H1 (cell line): ENCODE measurements around the gene PRKCH. TPM values are rescaled to one million over a fixed set of nuclear protein-coding genes. Genes with fewer than 3 reads are reported as not detected.

Experiments used
- CTCF ChIA-PET: fragments of 300-600 bp; sonication (Branson Sonifier 250); formaldehyde crosslinking; loops from one replicate; lab custom pipeline; 2021; ENCODE audit not compliant: partially characterized antibody; lab: Charles Lee
- POLR2A ChIA-PET: fragments of 300-600 bp; sonication (Branson Sonifier 250); formaldehyde crosslinking; loops from one replicate; lab custom pipeline; 2021; ENCODE audit warnings: inconsistent platforms; ENCODE audit not compliant: partially characterized antibody; lab: Charles Lee
- DNase-seq, 2 experiments: peaks; one replicate each; pipeline versions ENCODE4 v3.0.0 to v3.0.0-alpha.2; 2010 to 2022; ENCODE audit warnings: low spot score in 2 of 2, low read depth in 1 of 2, mixed read lengths in 1 of 2
- FAIRE-seq: peaks from 2 replicates; lab custom pipeline; 2011; peaks lifted over from hg19 to GRCh38; lab: Jason Lieb, UNC
- H2AFZ ChIP-seq: 2 replicates; pipeline ENCODE4 v1.8.1; 2012; ENCODE audit warnings: low read length, inconsistent platforms
- H2AK5ac ChIP-seq: 2 replicates; pipeline ENCODE4 v1.6.1; 2013; ENCODE audit warnings: low read depth, low read length
- H2BK120ac ChIP-seq: replicated peaks from 2 replicates; pipeline ENCODE3; 2013; ENCODE audit warnings: low read depth, low read length, inconsistent platforms
- H2BK12ac ChIP-seq: 2 replicates; pipeline ENCODE4 v1.6.1; 2013; ENCODE audit warnings: low read depth, low read length
- H2BK15ac ChIP-seq: 2 replicates; pipeline ENCODE4 v1.6.1; 2013; ENCODE audit warnings: low read length
- H2BK20ac ChIP-seq: 2 replicates; pipeline ENCODE4 v1.6.1; 2013; ENCODE audit warnings: low read length
- H2BK5ac ChIP-seq: 2 replicates; pipeline ENCODE4 v1.6.1; 2013; ENCODE audit warnings: low read depth, low read length
- H3K14ac ChIP-seq: 2 replicates; pipeline ENCODE4 v1.6.1; 2013; ENCODE audit warnings: inconsistent platforms; ENCODE audit not compliant: insufficient read length
- H3K18ac ChIP-seq: 2 replicates; pipeline ENCODE4 v1.6.1; 2013; ENCODE audit warnings: low read length; ENCODE audit errors: extremely low read depth
- H3K23ac ChIP-seq: 2 replicates; pipeline ENCODE4 v1.6.1; 2013; ENCODE audit warnings: inconsistent platforms; ENCODE audit not compliant: insufficient read length
- H3K23me2 ChIP-seq: 2 replicates; pipeline ENCODE4 v1.6.1; 2013; ENCODE audit warnings: low read depth, low read length
- H3K27ac ChIP-seq: 2 replicates; pipeline ENCODE4 v1.6.1; 2011; ENCODE audit warnings: low read depth, low read length, inconsistent platforms
- H3K27me3 ChIP-seq, 4 experiments: replicated peaks in 1 of 4; 1 replicate in 1 of 4; 2 replicates in 3 of 4; pipeline versions ENCODE4 v1.6.1 to v1.8.1; 2011 to 2013; ENCODE audit warnings: low read length in 3 of 4, mild to moderate bottlenecking in 3 of 4, inconsistent platforms in 2 of 4, mixed read lengths in 2 of 4, moderate library complexity in 1 of 4; ENCODE audit not compliant: control insufficient read depth in 3 of 4, insufficient read depth in 3 of 4; ENCODE audit errors: extremely low read depth in 1 of 4
- H3K36me3 ChIP-seq, 4 experiments: 2 replicates each; pipeline versions ENCODE4 v1.6.1 to v1.8.1; 2011 to 2013; ENCODE audit warnings: mild to moderate bottlenecking in 4 of 4, low read length in 3 of 4, moderate library complexity in 2 of 4, control low read depth in 1 of 4, inconsistent platforms in 1 of 4; ENCODE audit not compliant: insufficient read depth in 4 of 4, control insufficient read depth in 2 of 4
- H3K4ac ChIP-seq: replicated peaks from 2 replicates; pipeline ENCODE3; 2013; ENCODE audit warnings: low read length, low read depth, mixed read lengths, inconsistent platforms; ENCODE audit not compliant: insufficient read length
- H3K4me1 ChIP-seq, 4 experiments: replicated peaks in 1 of 4; 1 replicate in 1 of 4; 2 replicates in 3 of 4; pipeline versions ENCODE4 v1.6.1 to v1.8.1; 2011 to 2013; ENCODE audit warnings: low read length in 3 of 4, inconsistent platforms in 2 of 4, mixed read lengths in 1 of 4; ENCODE audit not compliant: insufficient read depth in 4 of 4, control insufficient read depth in 3 of 4
- H3K4me2 ChIP-seq, 2 experiments: 2 replicates each; pipeline versions ENCODE4 v1.6.1 to v1.8.1; 2011 to 2013; ENCODE audit warnings: low read depth in 2 of 2, low read length in 2 of 2, control low read depth in 1 of 2, inconsistent platforms in 1 of 2, mild to moderate bottlenecking in 1 of 2; ENCODE audit not compliant: insufficient read depth in 1 of 2
- H3K4me3 ChIP-seq, 4 experiments: fragments of 200-600, 300-600 bp in 1 of 4; sonication (generic), shearing (Covaris generic), sonication (Bioruptor Twin) in 1 of 4; 2 replicates each; pipeline versions ENCODE4 v1.5.1 to v1.8.1; 2011 to 2016; ENCODE audit warnings: low read length in 4 of 4, low read depth in 3 of 4, control low read depth in 2 of 4, inconsistent platforms in 2 of 4, mild to moderate bottlenecking in 2 of 4, mixed read lengths in 1 of 4, moderate library complexity in 1 of 4; ENCODE audit not compliant: insufficient read depth in 2 of 4; ENCODE audit errors: extremely low read depth in 1 of 4
- H3K56ac ChIP-seq: replicated peaks from 2 replicates; pipeline ENCODE3; 2013; ENCODE audit warnings: low read depth, mild to moderate bottlenecking, mixed read lengths, low read length, inconsistent platforms; ENCODE audit not compliant: insufficient read length
- H3K79me1 ChIP-seq: 2 replicates; pipeline ENCODE4 v1.6.1; 2013; ENCODE audit warnings: low read depth, low read length, control low read depth
- H3K79me2 ChIP-seq, 2 experiments: 2 replicates each; pipeline versions ENCODE4 v1.6.1 to v1.8.1; 2012 to 2013; ENCODE audit warnings: low read length in 2 of 2, mild to moderate bottlenecking in 2 of 2, inconsistent platforms in 1 of 2; ENCODE audit not compliant: insufficient read depth in 2 of 2, control insufficient read depth in 1 of 2
- H3K9ac ChIP-seq, 4 experiments: replicated peaks in 1 of 4; 1 replicate in 1 of 4; 2 replicates in 3 of 4; pipeline versions ENCODE4 v1.6.1 to v1.8.1; 2011 to 2013; ENCODE audit warnings: low read depth in 3 of 4, low read length in 3 of 4, control low read depth in 2 of 4, mild to moderate bottlenecking in 2 of 4, moderate library complexity in 2 of 4, inconsistent platforms in 1 of 4; ENCODE audit errors: extremely low read depth in 1 of 4
- H3K9me3 ChIP-seq, 2 experiments: 2 replicates each; pipeline versions ENCODE4 v1.6.1 to v1.8.1; 2012 to 2013; ENCODE audit warnings: mild to moderate bottlenecking in 2 of 2, moderate library complexity in 2 of 2, control low read depth in 1 of 2, inconsistent platforms in 1 of 2, low read depth in 1 of 2, low read length in 1 of 2, mixed read lengths in 1 of 2; ENCODE audit not compliant: insufficient read depth in 2 of 2
- H4K20me1 ChIP-seq, 2 experiments: replicated peaks in 1 of 2; 2 replicates each; pipeline versions ENCODE3 to v1.8.1; 2011 to 2013; ENCODE audit warnings: inconsistent platforms in 2 of 2, low read length in 2 of 2, mild to moderate bottlenecking in 1 of 2; ENCODE audit not compliant: insufficient read depth in 2 of 2, control insufficient read depth in 1 of 2
- H4K5ac ChIP-seq: 2 replicates; pipeline ENCODE4 v1.6.1; 2013; ENCODE audit warnings: low read length, low read depth, mixed read lengths, inconsistent platforms; ENCODE audit not compliant: insufficient read length
- H4K8ac ChIP-seq: 2 replicates; pipeline ENCODE4 v1.8.0; 2013; ENCODE audit warnings: mild to moderate bottlenecking, moderate library complexity, low read length, inconsistent platforms; ENCODE audit not compliant: insufficient read depth; ENCODE audit errors: extremely low read depth
- H4K91ac ChIP-seq: replicated peaks from 2 replicates; pipeline ENCODE3; 2013; ENCODE audit warnings: low read length, mixed read lengths, inconsistent platforms; ENCODE audit not compliant: insufficient read length
- CBX8 ChIP-seq: fragments of 300-800, 300-1000 bp; sonication (generic); IDR thresholded peaks from 2 replicates; pipeline ENCODE4 v1.7.1; 2016; ENCODE audit warnings: low read depth, low read length, borderline replicate concordance
- HDAC2 ChIP-seq, 2 experiments: fragments of 300-600 bp in 1 of 2; sonication (generic) in 1 of 2; IDR thresholded peaks; 2 replicates each; pipeline ENCODE4 v1.6.1; 2011 to 2012; ENCODE audit warnings: low read depth in 2 of 2, low read length in 2 of 2, mild to moderate bottlenecking in 2 of 2, moderate library complexity in 2 of 2, borderline replicate concordance in 1 of 2, inconsistent platforms in 1 of 2
- JUN ChIP-seq: IDR thresholded peaks from 2 replicates; pipeline ENCODE4 v1.6.1; 2011; ENCODE audit warnings: low read depth, mild to moderate bottlenecking, improper control_type of control experiment, low read length
- KDM4A ChIP-seq: IDR thresholded peaks from one replicate; pipeline ENCODE4 v1.7.1; 2012; ENCODE audit warnings: low read depth, mild to moderate bottlenecking, moderate library complexity, low read length, inconsistent platforms; ENCODE audit not compliant: severe bottlenecking
- POLR2A ChIP-seq, 2 experiments: IDR thresholded peaks; 1 replicate in 1 of 2; 2 replicates in 1 of 2; pipeline ENCODE4 v1.6.1; 2011; ENCODE audit warnings: low read depth in 2 of 2, low read length in 2 of 2, mild to moderate bottlenecking in 2 of 2; ENCODE audit errors: control extremely low read depth in 1 of 2
- POLR2AphosphoS5 ChIP-seq: IDR thresholded peaks from 2 replicates; pipeline ENCODE4 v1.6.1; 2011; ENCODE audit warnings: low read depth, low read length
- RBBP5 ChIP-seq: IDR thresholded peaks from 2 replicates; pipeline ENCODE4 v1.7.1; 2012; ENCODE audit warnings: low read depth, mild to moderate bottlenecking, inconsistent platforms, low read length, moderate library complexity, borderline replicate concordance
- RNF2 ChIP-seq: fragments of 200-900, 300-1000 bp; sonication (generic); IDR thresholded peaks from 2 replicates; pipeline ENCODE4 v1.7.1; 2016; ENCODE audit warnings: borderline replicate concordance, low read depth, mild to moderate bottlenecking, antibody characterized with exemption, low read length; ENCODE audit not compliant: poor library complexity, severe bottlenecking; ENCODE audit errors: missing control alignments
- SAP30 ChIP-seq: fragments of 300-600 bp; sonication (generic); IDR thresholded peaks from 2 replicates; pipeline ENCODE4 v1.7.1; 2012; ENCODE audit warnings: low read length, moderate library complexity, mild to moderate bottlenecking, inconsistent platforms; ENCODE audit not compliant: insufficient read depth, insufficient replicate concordance
- SP1 ChIP-seq: IDR thresholded peaks from 2 replicates; pipeline ENCODE4 v1.6.1; 2011; ENCODE audit warnings: low read depth, low read length
- WGBS, 2 experiments: shearing (Covaris generic) in 1 of 2; methylation state at CpG; one replicate each; pipeline versions ENCODE4 v1.1.6 to v1.1.7; 2013 to 2015; ENCODE audit warnings: low lambda C conversion rate in 2 of 2, mixed read lengths in 2 of 2, inconsistent platforms in 1 of 2, low coverage in 1 of 2, missing lambda C conversion rate in 1 of 2; ENCODE audit not compliant: insufficient replicate concordance in 2 of 2, insufficient coverage in 1 of 2, insufficient read length in 1 of 2; ENCODE audit errors: extremely low coverage in 1 of 2, missing lambda C conversion rate in 1 of 2; 5-methylcytosine and 5-hydroxymethylcytosine counted together
- polyA plus RNA-seq, 7 experiments: library from polyadenylated mRNA; depleted of rRNA in 3 of 7; stranded (reverse) in 5 of 7; unstranded in 2 of 7; fragments of >200 nt in 5 of 7; fragments of 200-250 nt in 2 of 7; gene quantifications; 1 replicate in 5 of 7; 2 replicates in 1 of 7; 4 replicates in 1 of 7; pipeline versions ENCODE4 v1.2.1 to v1.2.3, GENCODE V29; 2011 to 2013; ENCODE audit warnings: missing spikeins in 2 of 7, mixed read lengths in 2 of 7
- total RNA-seq: library from RNA; stranded (reverse); fragmentation: NEBNext Ultra II Directional; extraction: Animal tissue kit (Norgen Biotek cat#: 25700); gene quantifications from 2 replicates; pipeline ENCODE4 v1.2.1, GENCODE V29; 2021
- TF ChIP-seq, protein P1 (sequence below): IDR thresholded peaks from 2 replicates; pipeline ENCODE4 v1.6.1; 2011; ENCODE audit warnings: low read depth, mild to moderate bottlenecking, low read length; ENCODE audit not compliant: insufficient read depth

The PRKCH gene
- total and polyA plus RNA-seq, 2 of the 8 experiments (the other 6 are each of a cell fraction or from before 2014, with no cell fraction given), result 6.4 to 7.0 TPM

DNA sequence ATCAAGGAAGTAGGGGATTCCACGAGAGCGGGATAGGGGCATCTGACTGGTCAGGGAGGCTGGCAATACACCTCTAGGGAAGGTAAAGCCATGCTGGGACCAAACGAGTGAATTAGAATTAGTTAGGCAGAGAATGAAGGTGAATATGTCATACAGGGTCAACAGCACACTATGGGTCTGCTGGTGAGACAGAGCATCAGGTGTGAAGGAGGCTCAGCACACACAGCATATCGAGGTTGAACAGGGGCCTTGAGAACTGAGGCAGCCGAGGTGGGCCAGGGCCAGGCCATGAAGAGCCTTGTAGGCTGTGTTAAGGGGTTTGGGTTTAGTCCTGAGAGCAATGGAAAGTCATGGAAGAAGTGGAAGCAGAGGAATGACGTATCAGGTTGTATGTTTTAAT lies 137.8 kb downstream of the PRKCH start:
- Histone ChIP-seq H3K18ac (no peak overlapping the region), H3K4me2 (no peak overlapping the region), H4K8ac (no peak overlapping the region), H3K79me2 (no peaks in the 10 kb centered on the region), H2BK5ac (no peak overlapping the region), H4K20me1 (no peaks in the 10 kb centered on the region), H3K4ac (no peak overlapping the region), H2AK5ac (no peak overlapping the region), H2BK12ac (no peak overlapping the region), H4K91ac (no peak overlapping the region), H3K9me3 (no peaks in the 10 kb centered on the region), H3K27ac (no peak overlapping the region), H2AFZ (no peak overlapping the region), H3K9ac (no peak overlapping the region), H3K4me3 (no peak overlapping the region), H3K36me3 (no peaks in the 10 kb centered on the region), H2BK120ac (no peak overlapping the region), H2BK20ac (no peak overlapping the region), H3K23ac (no peak overlapping the region), H3K27me3 (no peaks in the 10 kb centered on the region), H3K23me2 (no peaks in the 10 kb centered on the region), H3K14ac (no peak overlapping the region), H2BK15ac (no peak overlapping the region), H4K5ac (no peak overlapping the region), H3K56ac (no peak overlapping the region), H3K4me1 (peaks cover 0 to 9% (median 3%) of the 10 kb centered on the region in 4 experiments; a peak in 4 of 7 replicates), H3K79me1 (0 out of 2 replicates have a peak, but pooled peaks cover 2% of the 10 kb centered on the region)
- TF ChIP-seq CBX8, result no peak
- no peak for TF ChIP-seq POLR2A (IDR thresholded peaks at IDR 0.05; ENCODE audit: control extremely low read depth in 1 of 2, low read depth in 2 of 2, low read length in 2 of 2)
- TF ChIP-seq HDAC2 (IDR thresholded peaks at IDR 0.05; ENCODE audit: borderline replicate concordance in 1 of 2, low read depth in 2 of 2, low read length in 2 of 2), result no peak
- no peak for TF ChIP-seq SP1
- TF ChIP-seq RNF2, result no peak
- TF ChIP-seq, protein P1, sequence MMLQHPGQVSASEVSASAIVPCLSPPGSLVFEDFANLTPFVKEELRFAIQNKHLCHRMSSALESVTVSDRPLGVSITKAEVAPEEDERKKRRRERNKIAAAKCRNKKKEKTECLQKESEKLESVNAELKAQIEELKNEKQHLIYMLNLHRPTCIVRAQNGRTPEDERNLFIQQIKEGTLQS, result no peak
- TF ChIP-seq POLR2AphosphoS5, result no peak
- no peak for TF ChIP-seq RBBP5
- TF ChIP-seq JUN, result no peak
- TF ChIP-seq SAP30, result no peak
- no peak for TF ChIP-seq KDM4A
- DNase-seq, result no peak
- ChIA-PET POLR2A (no interaction called here), CTCF (interaction anchor here (0.9 to 4.2 kb wide), 3 partner anchors 11 to 400 kb away, joined by 4 to 29 read pairs (median 17); no protein-coding TSS in a partner anchor)
- 89% methylated on average over 6 of the region's 6 CpGs; no CpG with 5 or more reads in 1 of the 2 experiments for WGBS, 2 experiments
- no peak for FAIRE-seq
